Mononuclear cell (primary cell): Measurements from ENCODE around the gene ASAP2. TPM values are rescaled to one million over a fixed set of nuclear protein-coding genes. Genes with fewer than 3 reads are reported as not detected.
A peak's percentile ranks its signal among the peaks of the same experiment; 100 is the strongest.

Experiments used
- H3K27me3 ChIP-seq: 2 replicates; pipeline ENCODE4 v1.6.0; 2011; ENCODE audit warnings: low read length, control low read depth; ENCODE audit not compliant: insufficient read depth
- H3K4me1 ChIP-seq: 2 replicates; pipeline ENCODE4 v1.5.1; 2011; ENCODE audit warnings: mild to moderate bottlenecking, low read length, control low read depth; ENCODE audit not compliant: insufficient read depth
- H3K4me3 ChIP-seq: 2 replicates; pipeline ENCODE4 v1.5.1; 2011; ENCODE audit warnings: mild to moderate bottlenecking, low read length, moderate library complexity
- H3K9me3 ChIP-seq: 2 replicates; pipeline ENCODE4 v1.5.1; 2011; ENCODE audit warnings: low read depth, mild to moderate bottlenecking, control low read depth, low read length
- total RNA-seq: library from RNA; depleted of rRNA; stranded (reverse); fragments of >200 nt; gene quantifications from one replicate; pipeline ENCODE4 v1.2.3, GENCODE V29; 2012

The ASAP2 gene
- total RNA-seq, 1 donor = 4.6 TPM

DNA sequence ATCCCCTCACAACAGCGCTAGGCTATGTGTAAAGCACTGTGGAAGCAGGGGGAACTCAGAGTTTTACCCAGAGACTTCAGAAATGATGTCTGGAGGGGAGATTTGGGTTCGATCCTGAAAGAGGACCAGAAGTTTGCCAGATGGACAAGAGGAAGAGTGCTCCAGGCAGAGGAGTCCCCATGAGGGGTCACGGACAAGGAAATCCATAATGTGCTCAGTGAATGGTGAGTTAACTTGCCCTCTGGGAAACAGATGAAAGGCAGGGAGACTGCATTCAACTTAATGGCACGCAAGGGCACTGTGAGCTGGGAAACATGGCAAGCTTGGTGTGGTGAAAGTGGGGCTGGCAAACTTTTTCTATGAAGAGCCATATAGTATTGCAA is 6.0 kb upstream of the ASAP2 start:
- H3K4me1 ChIP-seq = no peaks in the 10 kb centered on the region
- no peaks in the 10 kb centered on the region for H3K9me3 ChIP-seq
- H3K4me3 ChIP-seq = no peak overlapping the region
- H3K27me3 ChIP-seq = peaks cover 12% of the 10 kb centered on the region

GRCh38 chr2:9201185-9201891 is 5.3 kb upstream of the ASAP2 start:
- Histone ChIP-seq H3K4me3 (no peak overlapping the region), H3K9me3 (no peaks in the 10 kb centered on the region), H3K27me3 (peaks cover 18% of the 10 kb centered on the region), H3K4me1 (no peaks in the 10 kb centered on the region)

- Histone ChIP-seq H3K4me1 (peaks cover 11% of the 10 kb centered on the region), H3K27me3 (peaks cover 27% of the 10 kb centered on the region), H3K9me3 (no peaks in the 10 kb centered on the region), H3K4me3 (no peak overlapping the region)
Observed at GRCh38 chr2:9203006-9203405, 3.6 kb upstream of the ASAP2 start.

- peaks cover 12% of the 10 kb centered on the region for H3K4me1 ChIP-seq
- no peaks in the 10 kb centered on the region for H3K9me3 ChIP-seq
- H3K4me3 ChIP-seq = no peak overlapping the region
- H3K27me3 ChIP-seq = peaks cover 34% of the 10 kb centered on the region
Observed at GRCh38 chr2:9203876-9204275, 2.7 kb upstream of the ASAP2 start.

DNA sequence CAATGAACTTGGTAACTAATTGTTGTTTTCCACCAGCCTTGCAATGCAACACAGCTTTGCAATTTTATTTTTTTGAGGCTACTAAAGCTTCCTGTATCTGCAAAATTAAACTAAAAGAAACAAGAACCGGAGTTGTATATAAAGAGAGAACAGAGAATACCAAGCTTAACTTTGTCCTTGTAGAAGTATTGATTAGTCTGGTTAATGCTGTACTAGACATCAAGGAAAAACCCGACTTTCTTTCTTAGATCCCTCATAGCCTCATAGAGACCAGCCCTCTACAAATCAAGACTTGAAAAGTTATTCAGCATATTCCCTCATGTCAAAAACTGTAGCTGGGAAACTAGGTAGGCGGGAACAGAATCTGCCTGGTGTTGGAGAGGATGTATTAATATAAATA is 1.7 kb upstream of the ASAP2 start:
- H3K27me3 ChIP-seq = peaks cover 37% of the 10 kb centered on the region
- peaks cover 12% of the 10 kb centered on the region for H3K4me1 ChIP-seq
- H3K4me3 ChIP-seq = no peak overlapping the region
- H3K9me3 ChIP-seq = no peaks in the 10 kb centered on the region

DNA sequence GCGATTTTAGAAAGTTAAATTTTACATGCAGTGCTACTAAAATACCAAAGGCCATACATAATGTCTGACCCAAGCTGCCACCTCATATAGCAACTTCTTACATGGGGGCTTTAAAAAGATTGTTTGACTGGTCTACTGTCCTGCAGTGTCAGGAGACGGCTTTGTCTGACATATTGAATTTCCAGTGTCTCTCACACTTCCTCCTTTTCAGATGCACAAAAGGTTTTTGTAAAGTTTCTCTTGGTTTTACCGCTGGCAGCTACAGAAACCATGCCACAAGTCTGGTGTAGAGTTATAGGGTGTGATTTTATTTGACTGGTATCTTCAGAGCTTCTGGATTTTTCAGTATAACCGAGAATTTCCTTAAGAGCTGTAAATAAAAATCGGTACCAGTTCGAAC is 1.1 kb upstream of the ASAP2 start:
- Histone ChIP-seq H3K27me3 (peaks cover 38% of the 10 kb centered on the region), H3K4me1 (peaks cover 12% of the 10 kb centered on the region), H3K4me3 (no peak overlapping the region), H3K9me3 (no peaks in the 10 kb centered on the region)

DNA sequence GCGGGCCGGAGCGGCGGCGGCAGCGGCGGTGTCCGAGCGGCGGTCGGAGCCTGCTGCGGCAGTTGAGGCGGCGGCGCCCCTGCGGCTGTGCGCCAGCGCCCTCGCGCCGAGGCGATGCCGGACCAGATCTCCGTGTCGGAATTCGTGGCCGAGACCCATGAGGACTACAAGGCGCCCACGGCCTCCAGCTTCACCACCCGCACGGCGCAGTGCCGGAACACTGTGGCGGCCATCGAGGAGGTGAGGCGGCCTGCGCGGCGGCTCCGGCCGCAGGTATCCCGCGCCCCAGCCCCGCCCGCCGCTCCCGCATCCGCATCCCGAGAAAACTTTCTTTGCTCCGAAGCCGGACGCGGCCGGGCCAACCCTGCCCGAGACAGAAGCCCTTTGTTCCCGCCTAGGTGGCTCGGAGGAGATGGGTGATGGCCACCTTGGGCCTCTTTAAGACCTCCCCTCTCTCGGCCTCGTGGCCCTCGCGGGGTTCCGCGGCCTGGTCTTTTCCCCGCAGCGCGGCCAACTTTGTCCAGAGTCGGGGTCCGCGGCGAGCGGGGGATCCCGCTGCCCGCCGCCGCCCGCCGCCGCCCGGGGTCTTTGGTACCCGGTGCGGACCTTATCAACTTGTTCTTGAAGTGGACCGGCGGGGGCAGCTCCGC is 504 bp downstream of the ASAP2 start:
- no peaks in the 10 kb centered on the region for H3K9me3 ChIP-seq
- H3K4me1 ChIP-seq = peaks cover 12% of the 10 kb centered on the region
- H3K4me3 ChIP-seq = peak overlapping the region; percentile 23
- H3K27me3 ChIP-seq = peaks cover 38% of the 10 kb centered on the region

DNA sequence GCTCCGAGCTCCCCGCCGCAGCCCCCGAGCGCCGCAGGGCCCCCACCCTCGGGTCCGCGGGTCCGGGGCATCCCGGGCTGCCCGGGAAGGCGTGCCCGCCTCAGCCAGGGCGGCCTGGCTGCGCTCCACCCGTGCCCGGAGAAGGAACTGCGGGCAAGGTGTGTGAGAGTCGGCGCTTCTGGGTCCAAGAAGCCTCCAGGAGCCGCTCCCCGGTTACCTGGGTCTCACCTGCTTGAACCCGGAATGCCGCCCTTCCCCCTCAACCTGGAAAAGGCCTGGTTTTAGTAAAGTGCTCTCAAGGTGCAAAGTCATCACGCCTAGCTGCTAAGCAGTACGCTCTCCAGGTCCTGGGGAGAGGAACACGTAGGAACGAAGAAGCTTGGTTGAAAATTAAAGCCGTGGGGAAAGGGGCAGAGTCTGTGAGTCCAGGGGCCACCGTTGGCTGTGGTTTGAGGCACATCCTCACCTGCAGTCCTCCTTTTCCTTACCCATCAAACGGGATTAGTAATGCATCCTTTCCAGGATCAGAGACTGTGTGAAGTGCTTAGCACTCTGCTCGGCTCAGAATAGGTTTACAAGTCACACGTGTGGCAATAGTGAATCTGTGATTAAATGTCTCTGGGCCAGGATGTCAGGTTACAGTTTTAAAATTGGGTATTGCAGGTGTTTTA is 1.2 kb downstream of the ASAP2 start:
- Histone ChIP-seq H3K4me1 (peaks cover 12% of the 10 kb centered on the region), H3K4me3 (no peak overlapping the region), H3K27me3 (peaks cover 38% of the 10 kb centered on the region), H3K9me3 (no peaks in the 10 kb centered on the region)

- Histone ChIP-seq H3K4me3 (no peak overlapping the region), H3K4me1 (peaks cover 12% of the 10 kb centered on the region), H3K9me3 (no peaks in the 10 kb centered on the region), H3K27me3 (peaks cover 38% of the 10 kb centered on the region)
Observed at GRCh38 chr2:9208875-9209274, 2.3 kb downstream of the ASAP2 start.

DNA sequence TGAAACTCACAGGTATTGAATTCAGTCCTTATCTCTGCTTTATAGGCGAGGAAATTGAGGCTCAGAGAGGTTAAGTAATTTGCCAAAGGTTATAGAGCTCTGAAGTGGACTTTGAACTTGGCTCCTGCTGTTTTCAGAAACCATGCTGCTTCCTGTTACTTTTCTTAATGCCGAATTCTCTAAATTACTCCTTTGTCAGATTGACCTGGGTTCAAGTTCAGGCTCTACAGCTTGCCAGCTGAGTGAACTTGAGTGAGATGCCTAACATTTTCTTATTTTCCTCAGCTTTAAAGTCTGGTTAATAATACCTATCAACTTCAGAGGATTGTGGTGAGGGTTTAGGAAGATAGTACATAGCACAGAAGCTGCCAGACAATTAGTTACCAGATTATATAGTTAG is 3.4 kb downstream of the ASAP2 start:
- Histone ChIP-seq H3K4me1 (peaks cover 12% of the 10 kb centered on the region), H3K27me3 (peaks cover 34% of the 10 kb centered on the region), H3K4me3 (no peak overlapping the region), H3K9me3 (no peaks in the 10 kb centered on the region)

- H3K4me3 ChIP-seq = no peak overlapping the region
- H3K27me3 ChIP-seq = peaks cover 23% of the 10 kb centered on the region
- H3K4me1 ChIP-seq = peaks cover 12% of the 10 kb centered on the region
- no peaks in the 10 kb centered on the region for H3K9me3 ChIP-seq
Observed at GRCh38 chr2:9211496-9211895, 4.9 kb downstream of the ASAP2 start.

- peaks cover 22% of the 10 kb centered on the region for H3K27me3 ChIP-seq
- H3K4me3 ChIP-seq = no peak overlapping the region
- peaks cover 10% of the 10 kb centered on the region for H3K4me1 ChIP-seq
- H3K9me3 ChIP-seq = no peaks in the 10 kb centered on the region
Observed at GRCh38 chr2:9212010-9212635, 5.5 kb downstream of the ASAP2 start.

- H3K9me3 ChIP-seq = no peaks in the 10 kb centered on the region
- no peak overlapping the region for H3K4me3 ChIP-seq
- peaks cover 15% of the 10 kb centered on the region for H3K27me3 ChIP-seq
- peaks cover 3% of the 10 kb centered on the region for H3K4me1 ChIP-seq
Observed at GRCh38 chr2:9212661-9213411, 6.2 kb downstream of the ASAP2 start.

- Histone ChIP-seq H3K9me3 (no peaks in the 10 kb centered on the region), H3K27me3 (peaks cover 10% of the 10 kb centered on the region)
Observed at GRCh38 chr2:9213477-9214051, 7.0 kb downstream of the ASAP2 start.

More at GRCh38 chr2:9213477-9214051, 7.0 kb downstream of the ASAP2 start:
- Histone ChIP-seq H3K4me1 (no peaks in the 10 kb centered on the region), H3K4me3 (no peak overlapping the region)
